Measurements from ENCODE around the gene FRMPD1.

DNA sequence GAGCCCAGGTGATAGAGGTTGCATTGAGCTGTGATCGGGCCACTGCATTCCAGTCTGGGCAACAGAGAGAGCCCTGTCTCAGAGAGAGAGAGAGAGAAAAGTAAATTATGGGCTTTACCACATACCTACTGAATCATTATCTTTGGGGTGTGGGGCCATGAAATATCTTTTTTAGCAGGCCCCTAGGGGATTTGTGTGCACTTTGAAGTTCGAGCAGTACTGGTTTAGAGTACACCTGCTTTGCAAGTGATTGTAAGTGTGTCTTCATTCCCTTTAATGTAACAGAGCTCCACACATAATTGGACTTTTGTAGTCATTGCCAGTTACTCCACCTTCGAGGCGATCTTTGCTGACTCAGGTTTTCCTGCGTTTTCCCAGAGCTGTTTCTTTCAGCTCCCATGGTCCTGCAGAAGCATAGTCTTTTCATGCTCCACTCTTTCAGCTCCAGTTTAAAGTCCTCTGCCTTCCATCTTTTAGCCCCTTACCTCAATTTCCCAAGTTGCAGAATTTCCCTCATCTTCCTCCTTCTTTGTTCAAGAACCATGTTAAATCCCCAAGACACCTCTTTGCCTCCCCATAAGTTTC lies 24.0 kb upstream of the FRMPD1 start:
- TF ChIP-seq PHF20 (CRISPR knock-in tag; IDR thresholded peaks at IDR 0.05) (no peak), HNRNPH1 (optimal IDR thresholded peaks at IDR 0.05; ENCODE audit: low read depth, low read length) (no peak)

Data from HepG2 (cell line).